DND-41 (cell line): ENCODE results near the gene XRCC2.

ENCODE experiments used
- EZH2 ChIP-seq: IDR thresholded peaks from 3 replicates; pipeline ENCODE4 v1.6.1; 2012; ENCODE audit warnings: borderline replicate concordance, low read depth, mild to moderate bottlenecking, moderate library complexity, low read length, inconsistent platforms; ENCODE audit not compliant: severe bottlenecking
- TF ChIP-seq, protein P1 (sequence below): IDR thresholded peaks from 2 replicates; pipeline ENCODE4 v1.5.1; 2012; ENCODE audit warnings: borderline replicate concordance, low read length, moderate library complexity, mild to moderate bottlenecking; ENCODE audit not compliant: poor library complexity, severe bottlenecking; ENCODE audit errors: extremely low read depth

DNA sequence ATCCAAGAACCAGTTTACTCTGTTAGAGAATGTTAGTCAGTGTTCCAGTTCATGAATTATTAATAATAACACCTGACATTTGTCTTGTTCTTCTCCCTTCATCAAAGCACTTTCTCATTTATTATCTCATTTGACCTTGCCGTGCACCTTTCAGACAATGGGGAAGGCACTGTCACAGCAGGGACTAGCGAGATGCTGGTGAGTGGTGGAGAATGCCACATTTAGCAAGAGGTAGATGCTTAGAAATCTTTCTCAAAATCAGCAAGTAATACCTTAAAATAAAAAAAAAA is 34.2 kb upstream of the XRCC2 start:
- TF ChIP-seq, protein P1, sequence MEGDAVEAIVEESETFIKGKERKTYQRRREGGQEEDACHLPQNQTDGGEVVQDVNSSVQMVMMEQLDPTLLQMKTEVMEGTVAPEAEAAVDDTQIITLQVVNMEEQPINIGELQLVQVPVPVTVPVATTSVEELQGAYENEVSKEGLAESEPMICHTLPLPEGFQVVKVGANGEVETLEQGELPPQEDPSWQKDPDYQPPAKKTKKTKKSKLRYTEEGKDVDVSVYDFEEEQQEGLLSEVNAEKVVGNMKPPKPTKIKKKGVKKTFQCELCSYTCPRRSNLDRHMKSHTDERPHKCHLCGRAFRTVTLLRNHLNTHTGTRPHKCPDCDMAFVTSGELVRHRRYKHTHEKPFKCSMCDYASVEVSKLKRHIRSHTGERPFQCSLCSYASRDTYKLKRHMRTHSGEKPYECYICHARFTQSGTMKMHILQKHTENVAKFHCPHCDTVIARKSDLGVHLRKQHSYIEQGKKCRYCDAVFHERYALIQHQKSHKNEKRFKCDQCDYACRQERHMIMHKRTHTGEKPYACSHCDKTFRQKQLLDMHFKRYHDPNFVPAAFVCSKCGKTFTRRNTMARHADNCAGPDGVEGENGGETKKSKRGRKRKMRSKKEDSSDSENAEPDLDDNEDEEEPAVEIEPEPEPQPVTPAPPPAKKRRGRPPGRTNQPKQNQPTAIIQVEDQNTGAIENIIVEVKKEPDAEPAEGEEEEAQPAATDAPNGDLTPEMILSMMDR, result no peak
- no peak for TF ChIP-seq EZH2
